BJ (cell line): ENCODE measurements around the gene MFAP3. TPM values are rescaled to one million over a fixed set of nuclear protein-coding genes. Genes with fewer than 3 reads are reported as not detected.

Experiments used
- CTCF ChIA-PET: fragments of 350-600 bp; formaldehyde crosslinking; extraction: SDS; loops from one replicate; lab custom pipeline; 2021; ENCODE audit warnings: antibody characterized with exemption, inconsistent platforms; lab: Yijun Ruan, JAX
- POLR2A ChIA-PET: fragments of 300-600 bp; sonication (Branson Sonifier 250); formaldehyde crosslinking; extraction: SDS; loops from one replicate; lab custom pipeline; 2021; ENCODE audit warnings: antibody characterized with exemption; lab: Charles Lee
- DNase-seq: peaks from one replicate; pipeline ENCODE4 v3.0.0-alpha.2; 2011; ENCODE audit warnings: low read depth
- H3K27me3 ChIP-seq: 2 replicates; pipeline ENCODE4 v1.6.0; 2011; ENCODE audit warnings: low read length; ENCODE audit not compliant: control insufficient read depth, insufficient read depth
- H3K36me3 ChIP-seq: 2 replicates; pipeline ENCODE4 v1.5.1; 2011; ENCODE audit warnings: low read length; ENCODE audit not compliant: control insufficient read depth, insufficient read depth
- H3K4me3 ChIP-seq: 2 replicates; pipeline ENCODE4 v1.5.1; 2011; ENCODE audit warnings: low read depth, mild to moderate bottlenecking, control low read depth, low read length
- CTCF ChIP-seq: IDR thresholded peaks from 2 replicates; pipeline ENCODE4 v1.5.1; 2011; ENCODE audit warnings: low read depth, mild to moderate bottlenecking, control low read depth, inconsistent platforms, low read length, moderate library complexity; ENCODE audit not compliant: insufficient read depth
- polyA plus RNA-seq: library from polyadenylated mRNA; depleted of rRNA; stranded (reverse); fragments of >200 nt; gene quantifications from 2 replicates; pipeline ENCODE4 v1.2.3, GENCODE V29; 2011

The MFAP3 gene
- polyA plus RNA-seq, 1 experiment: 24.5 TPM

GRCh38 chr5:154058055-154059038, 19.6 kb downstream of the MFAP3 start:
- Histone ChIP-seq H3K27me3 (no peaks in the 10 kb centered on the region), H3K36me3 (no peaks in the 10 kb centered on the region), H3K4me3 (no peak overlapping the region)
- ChIA-PET CTCF (interaction anchor here (1.0 to 4.6 kb wide), 7 partner anchors 9 to 346 kb away, joined by 3 to 35 read pairs (median 3); no protein-coding TSS in a partner anchor), POLR2A (no interaction called here)
- no peak for TF ChIP-seq CTCF
- no peak for DNase-seq

GRCh38 chr5:154059039-154059430, 20.3 kb downstream of the MFAP3 start:
- POLR2A ChIA-PET: no interaction called here
- no peak for TF ChIP-seq CTCF
- CTCF ChIA-PET: interaction anchor here (1.0 to 4.6 kb wide), 7 partner anchors 9 to 346 kb away, joined by 3 to 35 read pairs (median 3); no protein-coding TSS in a partner anchor
- no peak for DNase-seq
- Histone ChIP-seq H3K36me3 (no peaks in the 10 kb centered on the region), H3K4me3 (no peak overlapping the region), H3K27me3 (no peaks in the 10 kb centered on the region)

- Histone ChIP-seq H3K27me3 (no peaks in the 10 kb centered on the region), H3K4me3 (no peak overlapping the region), H3K36me3 (no peaks in the 10 kb centered on the region)
- ChIA-PET CTCF (interaction anchor here (1.2 to 4.6 kb wide), 4 partner anchors 10 to 122 kb away, joined by 3 to 35 read pairs (median 3); no protein-coding TSS in a partner anchor), POLR2A (interaction anchor here (0.6 kb wide), 1 partner anchor 798 kb away, joined by 9 read pairs; no protein-coding TSS in a partner anchor)
- no peak for TF ChIP-seq CTCF
- DNase-seq: no peak
Measured at GRCh38 chr5:154059583-154059982, 20.8 kb downstream of the MFAP3 start.

- no peaks in the 10 kb centered on the region for H3K36me3 ChIP-seq
- H3K27me3 ChIP-seq: no peaks in the 10 kb centered on the region
- ChIA-PET CTCF (interaction anchor here (4.6 kb wide), 1 partner anchor 12 kb away, joined by 35 read pairs; no protein-coding TSS in a partner anchor), POLR2A (no interaction called here)
- DNase-seq: no peak
- TF ChIP-seq CTCF: no peak
- no peak overlapping the region for H3K4me3 ChIP-seq
Measured at GRCh38 chr5:154060606-154061005, 21.8 kb downstream of the MFAP3 start.

GRCh38 chr5:154063372-154063771, 24.6 kb downstream of the MFAP3 start:
- Histone ChIP-seq H3K36me3 (no peaks in the 10 kb centered on the region), H3K27me3 (no peaks in the 10 kb centered on the region), H3K4me3 (no peak overlapping the region)
- no peak for TF ChIP-seq CTCF
- ChIA-PET CTCF (interaction anchor here (0.6 to 1.0 kb wide), 3 partner anchors 8 to 89 kb away, joined by 3 to 6 read pairs (median 3); no protein-coding TSS in a partner anchor), POLR2A (no interaction called here)
- DNase-seq: no peak
